GM18511 (cell line): Measurements from ENCODE around the gene BUB1.
A peak's percentile ranks its signal among the peaks of the same experiment; 100 is the strongest.
"Not testable (repeated sequence)": the region's sequence is repeated elsewhere in the genome, so short reads cannot be mapped to it uniquely, and the experiment has no call there.

Experiments used
- ATAC-seq: cut with Tn5 transposase; IDR thresholded peaks from one replicate; pipeline ENCODE4 v1.9.1; 2021; ENCODE audit warnings: mild to moderate bottlenecking, moderate library complexity; ENCODE audit not compliant: unreplicated experiment

BUB1 gene

GRCh38 chr2:110677530-110678456, at the start of gene BUB1:
BUB1 (minus strand) TSS chr2:110678063; CDS start chr2:110677995, 68 bp downstream.
- peak; percentile 72 for ATAC-seq

DNA sequence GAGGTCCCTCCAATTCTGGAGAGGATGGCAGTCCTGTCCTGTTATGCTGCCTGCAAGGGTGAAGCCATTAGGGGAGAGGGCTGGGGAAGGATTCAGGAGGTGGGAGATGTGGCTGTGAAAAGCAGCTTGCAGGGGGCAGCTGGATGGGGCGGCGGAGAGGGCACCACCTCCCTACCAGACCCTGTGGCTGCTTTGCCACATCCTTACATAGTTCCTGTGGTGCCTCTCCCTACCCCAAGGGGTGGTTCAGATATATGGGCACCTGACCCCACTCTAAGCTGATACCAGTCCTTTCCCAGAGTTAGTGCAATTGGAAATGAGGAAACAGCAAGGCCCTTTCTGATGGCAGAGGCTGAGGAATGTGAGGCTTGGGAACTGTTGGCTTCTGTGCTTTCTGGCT, 48.4 kb upstream of the BUB1 start:
- ATAC-seq, result no peak

- ATAC-seq, result no peak
Observed at GRCh38 chr2:110725859-110726258, 48.0 kb upstream of the BUB1 start.

GRCh38 chr2:110725370-110725769, 47.5 kb upstream of the BUB1 start:
- ATAC-seq, result no peak

- no peak for ATAC-seq
Observed at GRCh38 chr2:110724820-110725219, 47.0 kb upstream of the BUB1 start.

- no peak for ATAC-seq
Observed at GRCh38 chr2:110720547-110720946, 42.7 kb upstream of the BUB1 start.

DNA sequence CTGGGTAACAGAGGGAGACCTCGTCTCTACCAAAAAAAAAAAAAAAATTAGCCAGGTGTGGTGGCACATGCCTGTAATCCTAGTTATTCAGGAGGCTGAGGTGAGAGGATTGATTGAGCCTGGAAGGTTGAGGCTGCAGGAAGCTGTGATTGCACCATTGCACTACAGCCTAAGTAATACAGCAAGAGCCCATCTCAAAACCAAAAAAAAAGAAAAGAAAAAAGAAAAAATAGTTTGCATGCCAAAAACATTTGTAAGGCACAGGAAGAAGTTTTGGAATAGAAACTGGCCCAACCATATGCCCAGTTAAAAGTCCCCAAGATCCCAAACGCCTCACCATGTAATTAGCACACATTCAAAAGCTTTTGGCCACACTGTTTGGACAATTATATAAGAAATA, 41.1 kb upstream of the BUB1 start:
- no peak for ATAC-seq

GRCh38 chr2:110718382-110718781, 40.5 kb upstream of the BUB1 start:
- ATAC-seq, result no peak

- no peak for ATAC-seq
Observed at GRCh38 chr2:110717734-110718133, 39.9 kb upstream of the BUB1 start.

GRCh38 chr2:110716959-110717645, 39.2 kb upstream of the BUB1 start:
- no peak for ATAC-seq

DNA sequence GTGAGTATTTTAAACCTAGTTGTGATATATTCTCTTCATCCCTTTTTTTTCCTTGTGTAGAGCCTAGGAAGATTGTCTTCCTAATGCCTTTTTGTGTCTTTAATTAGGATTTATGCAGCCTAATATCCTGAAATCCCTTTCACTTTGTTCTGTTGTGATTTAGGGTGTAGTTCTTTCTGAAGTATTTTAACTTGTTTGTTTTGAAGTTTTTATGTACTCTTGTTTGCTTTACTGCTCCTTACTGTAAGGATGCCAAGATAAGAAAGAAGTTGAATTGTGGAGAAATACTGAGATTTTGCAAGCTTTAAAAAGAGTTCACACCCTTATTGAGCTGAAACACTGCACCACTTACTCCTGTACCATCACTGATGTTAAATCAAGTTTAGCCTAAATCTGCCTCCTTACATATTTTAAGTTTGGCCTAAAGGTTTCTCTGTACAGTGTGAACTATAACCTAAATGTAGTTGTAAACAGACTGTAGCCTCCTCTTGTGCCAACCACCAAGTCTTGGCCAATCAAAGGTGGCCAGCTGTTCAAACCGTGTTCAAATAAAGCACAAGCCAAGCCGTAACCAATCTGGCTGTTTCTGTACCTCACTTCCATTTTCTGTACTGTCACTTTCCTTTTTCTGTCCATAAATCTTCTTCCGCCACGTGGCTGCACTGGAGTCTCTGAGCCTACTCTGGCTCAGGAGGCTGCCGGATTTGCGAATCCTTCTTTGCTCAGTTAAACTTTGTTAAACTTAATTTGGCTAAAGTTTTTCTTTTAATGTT, 36.8 kb upstream of the BUB1 start:
- ATAC-seq, result no peak

DNA sequence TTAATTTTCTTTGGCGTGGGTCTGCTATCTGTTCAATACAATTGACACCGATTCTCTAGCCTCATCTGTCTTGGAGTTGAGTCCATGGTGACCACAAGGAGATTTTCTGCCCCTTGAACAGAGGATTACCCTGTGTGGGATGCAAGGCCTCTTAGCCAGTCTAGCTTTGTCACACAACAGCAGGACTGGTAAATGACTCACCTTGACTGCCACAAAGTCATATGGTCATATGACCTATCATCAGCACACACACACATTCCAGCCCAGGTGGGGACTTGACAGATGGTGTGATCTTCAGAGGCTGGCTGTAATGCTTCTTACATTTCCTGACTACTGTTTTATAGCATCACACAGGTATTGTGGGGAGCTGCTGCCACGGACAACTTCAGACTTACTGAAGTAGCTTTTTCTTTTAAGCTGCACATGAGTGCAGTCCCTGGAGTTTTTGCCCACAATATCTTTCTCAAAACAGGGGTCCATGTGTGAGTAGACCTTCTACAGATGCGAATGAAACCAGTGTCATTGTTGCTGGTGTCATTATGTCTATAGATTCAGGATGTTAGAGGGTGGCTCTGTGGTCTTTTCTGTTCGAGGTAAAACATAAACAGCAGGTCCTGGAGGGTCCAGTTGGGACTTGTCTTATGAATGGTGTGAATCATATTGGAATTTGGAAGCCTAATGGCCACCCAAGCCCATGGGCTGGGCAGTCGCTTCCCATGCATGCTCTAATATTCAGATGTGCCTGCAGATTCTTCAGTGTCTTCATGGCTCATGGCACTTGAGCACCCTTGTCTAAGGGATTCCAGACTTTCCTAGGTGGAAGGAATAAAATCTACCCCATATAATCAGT, 35.9 kb upstream of the BUB1 start:
- no peak for ATAC-seq

DNA sequence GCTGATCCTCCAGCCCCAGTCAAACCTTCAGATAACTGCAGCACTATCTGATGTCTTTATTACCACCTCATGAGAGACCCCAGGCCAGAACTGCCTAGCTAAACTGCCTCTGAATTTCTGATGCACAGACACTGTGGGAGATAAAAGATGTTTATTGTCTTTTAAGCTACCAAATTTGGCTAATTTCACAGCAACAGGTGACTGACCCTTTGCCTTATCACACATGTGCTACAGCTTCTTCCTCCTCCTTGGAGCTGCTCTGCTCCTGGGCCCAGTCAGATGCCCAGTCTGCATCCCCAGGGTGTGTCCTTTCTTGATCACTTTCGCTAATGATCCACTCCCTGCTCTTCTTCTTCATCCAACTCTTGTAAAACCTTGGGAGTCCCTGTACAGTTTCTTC, 34.9 kb upstream of the BUB1 start:
- ATAC-seq, result no peak

DNA sequence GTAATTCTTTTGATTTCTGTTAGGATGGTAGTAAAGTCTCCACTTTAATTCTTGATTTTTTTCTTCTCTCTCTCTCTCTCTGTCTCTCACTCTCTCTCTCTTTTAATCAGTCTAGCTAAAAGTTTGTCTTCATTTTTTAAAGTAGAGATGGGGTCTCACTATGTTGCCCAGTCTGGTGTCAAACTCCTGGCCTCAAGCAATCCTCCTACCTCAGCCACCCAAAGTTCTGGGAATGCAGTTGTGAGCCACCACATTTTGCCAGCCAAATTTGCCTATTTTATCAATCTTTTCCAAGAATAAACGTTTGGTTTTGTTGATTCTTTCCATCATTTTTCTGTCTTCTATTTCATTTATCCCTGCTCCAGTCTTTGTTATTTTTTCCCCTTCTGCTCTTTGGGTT, 30.6 kb upstream of the BUB1 start:
- ATAC-seq, result no peak

- no peak for ATAC-seq
Observed at GRCh38 chr2:110707386-110707965, 29.6 kb upstream of the BUB1 start.

GRCh38 chr2:110702514-110703380, 24.9 kb upstream of the BUB1 start:
- ATAC-seq, result no peak

DNA sequence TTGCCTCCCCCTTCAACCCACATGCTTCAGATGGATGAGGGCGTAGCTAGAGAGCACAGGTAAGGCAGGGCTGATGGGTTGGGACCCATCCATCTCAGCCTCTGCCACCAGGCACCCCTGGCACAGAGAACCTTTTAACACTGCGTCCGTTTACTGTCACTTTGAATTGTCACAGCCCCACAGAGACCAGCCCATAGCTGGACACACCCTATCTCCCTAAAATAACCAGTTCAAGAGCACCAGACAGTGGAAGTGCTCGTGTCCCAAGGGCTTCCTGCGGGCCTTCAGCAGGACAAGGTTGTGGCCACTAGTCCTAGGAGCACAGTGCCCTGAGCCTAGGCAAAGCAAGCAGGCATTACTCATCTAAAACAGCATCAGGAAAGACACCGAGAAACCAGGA, 20.4 kb upstream of the BUB1 start:
- not testable (repeated sequence) for ATAC-seq

GRCh38 chr2:110695146-110695898, 17.5 kb upstream of the BUB1 start:
- not testable (repeated sequence) for ATAC-seq
